Omental fat pad (tissue), 4 donors: ENCODE measurements around the gene AGAP1. TPM values are rescaled to one million over a fixed set of nuclear protein-coding genes. Genes with fewer than 3 reads are reported as not detected.

Experiments
- ATAC-seq: fragments of 150-250 bp; one replicate; pipeline ENCODE4 v1.9.1; 2016; ENCODE audit warnings: mild to moderate bottlenecking, moderate library complexity; ENCODE audit not compliant: low FRiP score
- DNase-seq: peaks from one replicate; pipeline ENCODE4 v3.0.0-alpha.2; 2019; ENCODE audit warnings: low spot score
- CTCF ChIP-seq, 3 donors: fragments of 450-650 bp; IDR thresholded peaks; one replicate each; pipeline ENCODE4 v1.5.1; 2016 to 2017; ENCODE audit warnings: antibody characterized with exemption in 3 of 3, mild to moderate bottlenecking in 3 of 3, moderate library complexity in 2 of 3
- total RNA-seq, 4 donors: library from RNA; depleted of rRNA; stranded (reverse); fragments of >200 nt; gene quantifications; one replicate each; pipeline ENCODE4 v1.1.0, GENCODE V29; 2016

AGAP1 gene
- total RNA-seq, 4 donors from 2014 or later: 15.5 to 24.3 (median 16.2) TPM

GRCh38 chr2:236162882-236163470 lies 669.1 kb downstream of the AGAP1 start:
- TF ChIP-seq CTCF (IDR thresholded peaks at IDR 0.05): no peak

DNA sequence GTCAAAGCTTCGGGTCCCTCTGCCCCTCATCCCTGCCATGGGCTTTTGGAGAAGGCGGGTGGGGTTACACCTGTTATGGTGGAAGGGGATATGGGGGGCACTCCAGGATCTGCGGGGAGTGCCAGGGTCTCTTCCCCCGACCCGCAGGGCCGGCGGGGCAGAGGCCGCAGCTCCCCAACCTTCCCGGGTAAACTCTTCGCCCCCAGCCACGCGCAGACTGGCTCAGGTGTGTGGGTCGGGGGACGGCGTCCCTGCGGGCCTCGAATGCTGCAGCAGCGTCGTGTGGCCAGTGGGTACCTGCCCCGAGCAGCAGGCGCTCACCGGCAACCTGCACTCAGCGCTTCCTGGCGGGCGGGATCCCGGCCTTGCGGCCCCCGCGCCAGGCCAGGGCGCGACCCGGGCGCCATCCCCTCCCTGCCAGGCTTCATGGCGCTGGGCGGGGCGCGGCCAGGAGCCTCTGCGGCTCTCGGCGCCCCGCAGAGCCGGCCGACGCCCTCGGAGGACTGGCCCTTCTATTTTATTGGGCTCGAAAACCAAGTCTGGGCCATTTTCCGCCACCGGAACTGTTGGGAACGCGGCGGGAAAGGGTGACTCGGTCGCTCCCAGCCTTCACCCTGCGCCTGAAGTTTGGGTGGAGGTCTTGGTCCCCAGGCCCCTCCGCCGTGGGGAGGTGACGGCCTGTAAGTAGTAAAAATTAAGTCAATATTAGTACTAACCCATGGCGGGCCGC lies 669.8 kb downstream of the AGAP1 start:
- ATAC-seq (no peak), DNase-seq (no peak)
- no peak for TF ChIP-seq CTCF (IDR thresholded peaks at IDR 0.05)

More at GRCh38 chr2:236162882-236163470, 669.1 kb downstream of the AGAP1 start:
- ATAC-seq (no peak), DNase-seq (no peak)

- no peak for ATAC-seq
- TF ChIP-seq CTCF (IDR thresholded peaks at IDR 0.05): no peak
- DNase-seq: no peak
These were observed 670.5 kb downstream of the AGAP1 start for GRCh38 chr2:236164201-236164924.

DNA sequence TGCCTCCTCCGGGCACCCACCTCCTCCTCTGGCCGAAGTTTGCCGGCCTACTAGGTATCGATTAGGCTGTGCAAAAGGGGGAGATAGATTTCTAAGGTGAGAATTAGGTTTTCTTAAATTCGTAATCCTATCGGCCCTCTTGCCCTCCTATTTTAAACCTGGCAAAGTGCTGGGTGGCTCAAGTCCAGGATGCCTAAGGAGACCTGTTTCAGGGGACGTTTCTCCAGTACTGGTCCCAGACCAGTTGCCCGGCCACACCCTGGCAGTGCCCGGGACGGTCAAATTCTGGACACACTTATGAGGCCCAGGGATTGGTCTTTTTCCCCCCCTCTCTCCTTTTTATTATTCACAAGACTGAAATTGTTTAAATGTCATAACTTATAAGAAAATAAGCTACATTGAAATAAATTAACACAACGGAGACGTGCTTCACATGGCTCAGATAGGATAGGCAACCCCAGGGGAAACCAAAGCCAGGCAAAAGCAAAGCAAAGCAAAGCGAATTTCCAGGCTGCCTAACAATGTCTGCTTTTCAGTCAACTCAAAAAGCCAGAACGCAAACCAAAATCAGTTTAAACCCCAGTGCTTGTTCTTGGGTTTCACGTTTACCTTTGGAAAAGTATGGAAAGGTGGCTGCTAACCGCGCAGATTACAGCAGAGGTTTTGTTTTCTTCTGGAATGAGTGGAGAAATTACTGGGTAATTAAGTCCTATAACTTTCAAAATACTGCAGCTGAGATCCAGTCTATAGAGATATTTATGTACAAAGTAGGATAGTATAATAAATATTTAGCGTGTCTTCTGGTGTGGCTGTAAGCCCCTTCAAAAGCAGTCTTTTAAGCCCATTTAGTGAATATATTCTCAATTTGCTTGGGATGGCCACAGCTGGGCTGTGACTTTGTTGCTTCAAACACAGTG lies 671.3 kb downstream of the AGAP1 start:
- DNase-seq (no peak), ATAC-seq (no peak)
- no peak for TF ChIP-seq CTCF (IDR thresholded peaks at IDR 0.05)

DNA sequence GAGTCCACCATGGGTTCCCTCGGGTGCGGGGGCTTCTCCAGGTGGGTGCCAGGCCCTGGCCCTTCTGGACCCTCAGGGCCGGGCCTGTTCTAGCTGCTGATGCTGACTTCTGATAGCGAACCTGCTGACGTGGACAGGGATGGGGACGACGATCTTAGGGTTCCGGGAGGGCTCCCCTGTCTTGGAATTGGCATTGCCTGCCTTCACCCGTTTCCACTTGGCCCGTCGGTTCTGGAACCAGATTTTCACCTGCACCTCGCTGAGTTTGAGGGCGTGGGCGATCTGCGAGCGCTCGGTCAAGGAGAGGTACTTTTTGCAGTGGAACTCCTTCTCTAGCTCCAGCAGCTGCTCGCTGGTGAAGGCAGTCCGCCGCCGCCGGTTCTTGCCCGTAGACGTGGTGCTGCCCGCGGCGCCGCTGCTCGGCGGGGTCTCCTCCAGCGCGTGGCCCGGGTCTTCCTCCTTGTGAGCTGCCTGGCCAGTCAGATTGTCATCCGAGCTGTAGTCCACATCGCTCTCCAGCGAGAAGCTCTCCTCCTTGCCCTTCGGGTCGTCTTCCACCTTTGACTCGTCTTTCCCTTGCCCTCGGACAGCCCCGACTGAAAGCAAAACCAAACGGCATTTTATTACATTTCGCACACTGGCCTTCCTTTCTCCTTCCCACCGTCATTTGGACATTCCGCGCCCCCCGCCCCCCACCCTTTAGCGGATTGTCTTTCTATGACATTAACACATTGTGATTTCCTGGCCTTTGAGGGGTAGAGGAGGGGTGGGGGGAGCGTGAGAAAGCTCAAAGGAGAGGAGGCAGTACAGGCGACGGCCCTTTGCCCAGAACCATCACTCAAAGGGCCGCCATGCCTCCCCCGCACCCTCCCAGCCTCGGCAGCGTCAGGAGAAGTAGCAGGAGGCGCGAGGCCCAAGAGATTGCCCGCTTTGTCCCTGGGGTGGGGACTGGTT lies 672.3 kb downstream of the AGAP1 start:
- ATAC-seq (no peak), DNase-seq (no peak)
- TF ChIP-seq CTCF (IDR thresholded peaks at IDR 0.05): no peak
